Tibial nerve (tissue), 4 donors: Measurements from ENCODE around the gene OSBPL10.

Experiments
- CTCF ChIP-seq, 5 experiments: fragments of 200-600 bp in 3 of 5; fragments of 450-650 bp in 2 of 5; sonication (generic) in 3 of 5; IDR thresholded peaks; one replicate each; pipeline ENCODE4 v1.5.1; 2016 to 2019; ENCODE audit warnings: antibody characterized with exemption in 5 of 5, mild to moderate bottlenecking in 3 of 5, moderate library complexity in 2 of 5
- EP300 ChIP-seq, 2 donors: sonication (generic); formaldehyde crosslinking; IDR thresholded peaks; one replicate each; pipeline ENCODE4 v1.6.1; 2017; ENCODE audit warnings: antibody characterized with exemption in 2 of 2, mild to moderate bottlenecking in 1 of 2
- POLR2A ChIP-seq, 2 donors: fragments of 450-650 bp; IDR thresholded peaks; one replicate each; pipeline ENCODE4 v1.6.1; 2017; ENCODE audit warnings: antibody characterized with exemption in 2 of 2, mild to moderate bottlenecking in 2 of 2, moderate library complexity in 2 of 2

GRCh38 chr3:31813197-31813596, 167.9 kb downstream of the OSBPL10 start:
- no peak for TF ChIP-seq CTCF (IDR thresholded peaks at IDR 0.05)
- TF ChIP-seq POLR2A (IDR thresholded peaks at IDR 0.05) = no peak
- no peak for TF ChIP-seq EP300 (IDR thresholded peaks at IDR 0.05)
